Measurements from ENCODE around the gene BCAS3. TPM values are rescaled to one million over a fixed set of nuclear protein-coding genes. Genes with fewer than 3 reads are reported as not detected.

Gene BCAS3
- total RNA-seq, 2 experiments from 2014 or later = 13.4 to 14.5 TPM

DNA sequence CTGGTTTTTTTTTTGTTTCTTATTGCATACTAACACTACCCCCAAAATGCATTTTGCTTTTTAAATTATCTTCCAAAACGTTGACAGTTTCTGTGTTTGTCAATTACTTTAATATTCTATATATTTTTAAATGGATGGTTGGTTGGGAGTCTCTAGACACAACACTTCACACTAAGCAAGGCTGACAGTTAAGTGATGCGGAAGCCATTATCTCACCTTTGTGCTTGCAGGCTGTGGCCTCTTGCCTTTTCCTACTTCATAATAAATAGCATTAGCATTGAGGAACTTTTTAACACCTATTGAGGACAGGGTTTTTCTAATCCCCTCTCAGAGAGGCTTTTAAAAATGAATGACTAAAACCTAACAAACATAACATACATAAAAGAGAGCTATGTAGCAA, 441.2 kb downstream of the BCAS3 start:
- no peaks in the 10 kb centered on the region for H3K79me2 ChIP-seq (ENCODE audit: insufficient read depth, low read depth, low read length)
- DNase-seq (ENCODE audit: low spot score) = no peak
- no peaks in the 10 kb centered on the region for H3K4me1 ChIP-seq (ENCODE audit: insufficient read depth, low read length, poor library complexity, severe bottlenecking)
- H3K27ac ChIP-seq (ENCODE audit: low read depth, low read length, poor library complexity, severe bottlenecking) = no peak overlapping the region
- H3K9me2 ChIP-seq (ENCODE audit: insufficient read depth, low read length) = no peaks in the 10 kb centered on the region
- no peak overlapping the region for H3K4me2 ChIP-seq (ENCODE audit: low read length)
- no peak for TF ChIP-seq EZH2phosphoT487 (IDR thresholded peaks at IDR 0.05; ENCODE audit: borderline replicate concordance, low read depth, low read length)
- TF ChIP-seq, protein P1, sequence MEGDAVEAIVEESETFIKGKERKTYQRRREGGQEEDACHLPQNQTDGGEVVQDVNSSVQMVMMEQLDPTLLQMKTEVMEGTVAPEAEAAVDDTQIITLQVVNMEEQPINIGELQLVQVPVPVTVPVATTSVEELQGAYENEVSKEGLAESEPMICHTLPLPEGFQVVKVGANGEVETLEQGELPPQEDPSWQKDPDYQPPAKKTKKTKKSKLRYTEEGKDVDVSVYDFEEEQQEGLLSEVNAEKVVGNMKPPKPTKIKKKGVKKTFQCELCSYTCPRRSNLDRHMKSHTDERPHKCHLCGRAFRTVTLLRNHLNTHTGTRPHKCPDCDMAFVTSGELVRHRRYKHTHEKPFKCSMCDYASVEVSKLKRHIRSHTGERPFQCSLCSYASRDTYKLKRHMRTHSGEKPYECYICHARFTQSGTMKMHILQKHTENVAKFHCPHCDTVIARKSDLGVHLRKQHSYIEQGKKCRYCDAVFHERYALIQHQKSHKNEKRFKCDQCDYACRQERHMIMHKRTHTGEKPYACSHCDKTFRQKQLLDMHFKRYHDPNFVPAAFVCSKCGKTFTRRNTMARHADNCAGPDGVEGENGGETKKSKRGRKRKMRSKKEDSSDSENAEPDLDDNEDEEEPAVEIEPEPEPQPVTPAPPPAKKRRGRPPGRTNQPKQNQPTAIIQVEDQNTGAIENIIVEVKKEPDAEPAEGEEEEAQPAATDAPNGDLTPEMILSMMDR (conservative IDR thresholded peaks at IDR 0.05; ENCODE audit: low read length) = no peak
- POLR2A ChIA-PET = interaction anchor here (0.6 kb wide), 1 partner anchor 1691 kb away, joined by 4 read pairs; no protein-coding TSS in a partner anchor
- H4K20me1 ChIP-seq (ENCODE audit: insufficient read depth, low read length) = no peaks in the 10 kb centered on the region
- intact Hi-C loops (cut with micrococcal nuclease; ENCODE audit: unreplicated experiment) = no loop called here
- no peaks in the 10 kb centered on the region for H3K9me3 ChIP-seq (ENCODE audit: low read length)
- CTCF ChIA-PET (ENCODE audit: unreplicated experiment) = no interaction called here
- no peak overlapping the region for H2AFZ ChIP-seq (ENCODE audit: low read length)
- no peak overlapping the region for H3K4me3 ChIP-seq (ENCODE audit: low read depth, low read length, poor library complexity, severe bottlenecking)
- no TSS peak for BruUV-seq (replicated peaks)
- H3K36me3 ChIP-seq (ENCODE audit: insufficient read depth, low read length) = no peaks in the 10 kb centered on the region

DNA sequence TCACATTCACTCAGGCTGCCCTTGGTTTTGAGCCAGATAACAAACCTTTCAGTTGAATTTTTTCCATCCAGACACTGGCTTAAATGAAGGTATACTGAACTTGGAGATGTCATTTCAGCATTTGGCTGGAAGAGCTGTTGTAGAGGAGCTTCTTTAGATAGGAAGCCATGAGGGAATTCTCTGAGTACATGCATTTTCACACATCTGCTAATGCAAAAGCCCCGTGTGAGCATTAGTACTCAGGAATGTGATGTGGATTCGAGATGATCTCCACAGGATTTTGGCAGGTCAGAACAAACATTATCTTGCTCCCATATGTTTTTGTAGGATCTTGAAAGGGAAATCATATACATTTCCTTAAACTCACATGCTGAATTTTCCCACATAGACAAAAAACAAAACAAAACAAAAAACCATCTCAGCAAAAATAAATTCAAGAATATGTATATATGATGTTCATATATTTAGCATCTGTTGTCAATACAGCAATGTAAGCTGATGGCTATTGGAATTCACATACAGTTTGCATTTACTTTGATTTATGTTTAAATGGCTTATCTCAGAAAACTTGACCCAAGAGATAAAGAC, 444.8 kb downstream of the BCAS3 start:
- no peak for DNase-seq (ENCODE audit: low spot score)
- Histone ChIP-seq H4K20me1 (ENCODE audit: insufficient read depth, low read length) (no peaks in the 10 kb centered on the region), H3K36me3 (ENCODE audit: insufficient read depth, low read length) (no peaks in the 10 kb centered on the region), H3K27ac (ENCODE audit: low read depth, low read length, poor library complexity, severe bottlenecking) (no peak overlapping the region), H3K4me3 (ENCODE audit: low read depth, low read length, poor library complexity, severe bottlenecking) (no peak overlapping the region), H3K4me1 (ENCODE audit: insufficient read depth, low read length, poor library complexity, severe bottlenecking) (no peaks in the 10 kb centered on the region), H3K9me2 (ENCODE audit: insufficient read depth, low read length) (no peaks in the 10 kb centered on the region), H2AFZ (ENCODE audit: low read length) (no peak overlapping the region), H3K79me2 (ENCODE audit: insufficient read depth, low read depth, low read length) (no peaks in the 10 kb centered on the region), H3K9me3 (ENCODE audit: low read length) (no peaks in the 10 kb centered on the region), H3K4me2 (ENCODE audit: low read length) (no peak overlapping the region)
- POLR2A ChIA-PET = no interaction called here
- intact Hi-C loops (cut with micrococcal nuclease; ENCODE audit: unreplicated experiment) = no loop called here
- no peak for TF ChIP-seq EZH2phosphoT487 (IDR thresholded peaks at IDR 0.05; ENCODE audit: borderline replicate concordance, low read depth, low read length)
- CTCF ChIA-PET (ENCODE audit: unreplicated experiment) = no interaction called here
- BruUV-seq (replicated peaks) = no TSS peak

DNA sequence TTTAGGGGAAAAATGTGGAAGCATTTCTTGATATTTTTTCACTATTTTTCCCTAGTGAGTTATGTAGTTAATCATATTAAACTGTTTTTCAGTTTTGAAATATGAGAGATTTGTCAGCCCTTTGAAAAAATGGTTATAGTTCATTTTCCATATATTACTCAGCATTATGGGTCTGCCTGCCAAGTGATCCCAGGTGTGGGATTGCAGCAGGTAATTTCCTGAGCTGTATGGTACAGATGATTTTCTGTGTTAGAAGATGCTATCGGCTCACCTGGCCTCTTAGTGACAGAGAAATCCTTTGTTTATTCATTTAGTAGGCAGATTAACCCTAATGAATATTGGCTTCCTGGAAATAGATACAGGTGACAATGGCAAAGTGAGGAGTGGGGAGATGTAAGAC, 446.9 kb downstream of the BCAS3 start:
- POLR2A ChIA-PET = no interaction called here
- Histone ChIP-seq H3K36me3 (ENCODE audit: insufficient read depth, low read length) (no peaks in the 10 kb centered on the region), H3K9me3 (ENCODE audit: low read length) (no peaks in the 10 kb centered on the region), H3K4me1 (ENCODE audit: insufficient read depth, low read length, poor library complexity, severe bottlenecking) (no peaks in the 10 kb centered on the region), H3K27ac (ENCODE audit: low read depth, low read length, poor library complexity, severe bottlenecking) (no peak overlapping the region), H2AFZ (ENCODE audit: low read length) (no peak overlapping the region), H3K9me2 (ENCODE audit: insufficient read depth, low read length) (no peaks in the 10 kb centered on the region), H4K20me1 (ENCODE audit: insufficient read depth, low read length) (no peaks in the 10 kb centered on the region), H3K4me2 (ENCODE audit: low read length) (no peak overlapping the region), H3K79me2 (ENCODE audit: insufficient read depth, low read depth, low read length) (no peaks in the 10 kb centered on the region), H3K4me3 (ENCODE audit: low read depth, low read length, poor library complexity, severe bottlenecking) (no peak overlapping the region)
- CTCF ChIA-PET (ENCODE audit: unreplicated experiment) = no interaction called here
- intact Hi-C loops (cut with micrococcal nuclease; ENCODE audit: unreplicated experiment) = no loop called here
- BruUV-seq (replicated peaks) = no TSS peak
- no peak for TF ChIP-seq EZH2phosphoT487 (IDR thresholded peaks at IDR 0.05; ENCODE audit: borderline replicate concordance, low read depth, low read length)
- TF ChIP-seq, protein P1 (conservative IDR thresholded peaks at IDR 0.05; ENCODE audit: low read length) = no peak
- DNase-seq (ENCODE audit: low spot score) = no peak
